ENCODE results near the gene PPP1CA.
A peak's percentile ranks its signal among the peaks of the same experiment; 100 is the strongest.

The PPP1CA gene

DNA sequence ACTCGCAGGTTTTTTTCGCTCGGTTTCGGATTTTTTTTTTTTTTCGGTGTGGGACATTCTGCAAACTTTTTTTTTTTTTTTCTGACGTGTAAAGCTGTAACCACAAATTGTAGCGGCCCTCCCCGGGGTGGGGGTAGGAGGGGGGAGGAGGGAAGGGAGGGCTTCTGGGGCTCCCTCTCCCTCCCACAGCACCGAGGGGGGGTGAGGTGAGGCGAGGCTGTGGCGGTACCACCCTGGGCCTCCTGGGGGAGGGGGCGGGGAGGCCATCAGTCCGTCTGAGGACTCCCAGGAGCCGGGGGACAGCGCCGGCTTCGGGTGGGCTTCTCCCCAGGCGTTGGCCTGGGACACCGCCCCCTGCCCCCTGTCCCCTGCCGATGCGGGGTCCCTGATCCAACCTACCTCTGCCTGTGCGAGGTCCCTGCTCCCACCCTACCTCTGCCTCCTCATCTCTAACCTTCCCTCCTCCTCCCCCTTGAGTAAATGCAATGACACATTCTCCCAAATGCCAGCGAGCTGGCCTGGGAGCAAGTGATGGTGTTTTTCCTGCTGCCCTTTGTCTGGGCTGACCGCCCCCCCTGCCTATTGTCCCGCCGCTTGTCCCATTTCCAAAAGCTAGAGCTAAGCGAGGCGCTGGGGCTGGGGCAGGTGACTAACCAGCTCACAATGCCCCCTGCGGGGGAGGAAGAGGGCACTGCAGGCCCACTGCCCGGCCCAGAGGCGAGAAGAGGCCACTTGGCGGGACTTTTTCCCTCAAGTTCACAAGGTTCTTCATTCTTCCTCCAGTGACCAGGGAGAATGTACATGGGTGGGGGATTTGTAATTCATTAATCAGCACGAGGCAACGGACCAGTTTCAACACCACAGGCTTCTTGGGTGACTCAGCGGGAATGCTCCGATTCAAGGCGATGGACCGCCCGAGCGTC, 27.7 kb downstream of the PPP1CA start:
- H3K4me3 ChIP-seq, result peak overlapping the region; percentile 74
- H3K9ac ChIP-seq, result peak overlapping the region; percentile 73
- peaks cover 42% of the 10 kb centered on the region for H4K20me1 ChIP-seq
- no peaks in the 10 kb centered on the region for H3K9me3 ChIP-seq
- H3K4me1 ChIP-seq, result peaks cover 80% of the 10 kb centered on the region
- H3K36me3 ChIP-seq, result no peaks in the 10 kb centered on the region
- no peak for TF ChIP-seq Cebpa-rat (IDR thresholded peaks at IDR 0.05)
- H3K4me2 ChIP-seq, result peak overlapping the region; percentile 99
- H3K27me3 ChIP-seq, result peaks cover 80% of the 10 kb centered on the region
- no peak overlapping the region for H3K27ac ChIP-seq

DNA sequence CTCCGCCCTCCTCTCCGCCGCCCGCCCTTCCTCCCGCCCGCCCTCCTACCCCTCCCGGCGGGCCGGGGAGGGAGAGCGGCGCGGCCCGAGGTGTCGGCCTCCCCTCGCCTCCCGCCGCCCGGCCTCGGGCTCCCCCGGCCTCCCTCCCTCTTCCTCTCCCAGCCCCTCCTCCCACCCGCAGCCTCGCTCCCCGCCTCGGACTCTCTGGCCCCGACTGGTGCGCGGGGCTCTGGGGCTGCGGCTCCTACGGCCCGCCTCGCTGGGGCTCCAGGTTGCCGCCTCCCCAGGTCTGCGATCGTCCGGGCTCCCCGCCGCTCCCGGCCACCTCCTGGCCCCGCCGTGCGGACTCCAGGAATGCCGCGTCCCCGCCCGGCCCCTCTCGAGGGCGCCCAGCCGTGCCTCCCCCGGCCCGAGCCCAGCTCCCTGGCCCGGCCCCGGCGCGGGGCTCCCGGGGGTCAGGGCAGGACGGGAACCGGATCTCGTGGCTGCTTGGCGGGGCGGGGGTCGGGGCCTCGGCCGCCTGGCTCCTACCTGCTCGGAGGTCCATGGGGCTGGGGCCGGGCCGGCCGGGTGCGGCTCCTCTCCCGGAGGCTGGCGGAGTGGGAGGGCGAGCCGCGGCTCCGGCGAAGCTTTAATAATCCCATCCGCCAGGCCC, 28.5 kb downstream of the PPP1CA start, which contains the start of gene CLCF1:
CLCF1 (minus strand) TSS at position 606 of the 655 bp plus-strand sequence; CDS start at position 547, 59 bp downstream.
- TF ChIP-seq Cebpa-rat (IDR thresholded peaks at IDR 0.05), result no peak
- H3K27me3 ChIP-seq, result peaks cover 83% of the 10 kb centered on the region
- H3K9ac ChIP-seq, result peak within 1 kb of the TSS; percentile 73
- peak within 1 kb of the TSS; percentile 48; the same call in 1 of the 2 replicates for H3K27ac ChIP-seq
- H4K20me1 ChIP-seq, result peaks cover 49% of the 10 kb centered on the region
- H3K4me2 ChIP-seq, result peak within 1 kb of the TSS; percentile 99
- peak within 1 kb of the TSS; percentile 74 for H3K4me3 ChIP-seq
- peaks cover 80% of the 10 kb centered on the region for H3K4me1 ChIP-seq
- no peaks in the 10 kb centered on the region for H3K9me3 ChIP-seq
- H3K36me3 ChIP-seq, result no peaks in the 10 kb centered on the region

DNA sequence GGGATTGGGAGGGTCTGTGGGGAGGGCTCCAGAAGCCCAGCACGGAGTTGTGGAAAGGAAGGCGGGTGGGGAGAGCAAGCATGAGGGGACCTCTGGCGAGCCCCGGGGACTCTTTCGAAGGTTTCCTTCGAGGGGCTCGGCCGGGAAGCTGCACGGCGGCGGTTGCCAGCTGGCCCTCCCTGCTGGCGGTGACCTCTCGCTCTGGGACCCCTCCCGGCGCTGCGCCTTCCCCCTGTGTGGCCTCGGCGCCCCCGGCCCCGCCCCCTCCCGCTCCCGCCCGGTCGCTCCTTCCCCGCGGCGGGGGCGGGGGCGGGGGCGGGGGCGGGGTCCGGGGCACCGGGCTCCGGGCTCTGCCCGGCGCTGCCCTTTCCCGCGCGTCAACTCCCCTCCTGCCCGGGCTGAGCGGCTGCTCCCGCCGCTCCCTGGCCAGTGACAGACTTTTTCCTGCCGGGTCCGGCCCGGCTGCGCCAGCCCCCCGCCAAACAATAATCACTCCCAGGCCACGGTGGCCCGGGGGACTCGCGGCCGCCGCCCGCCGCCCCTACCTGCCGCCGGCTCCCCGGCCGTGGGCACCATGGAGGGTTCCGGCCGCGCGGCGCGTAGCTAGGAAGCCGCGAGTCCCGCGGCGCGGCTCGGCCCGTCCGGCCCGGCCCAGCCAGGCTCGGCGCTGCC, 29.2 kb downstream of the PPP1CA start:
- Histone ChIP-seq H3K4me1 (peaks cover 80% of the 10 kb centered on the region), H3K4me2 (peak overlapping the region; percentile 99), H3K4me3 (peak overlapping the region; percentile 74), H3K36me3 (no peaks in the 10 kb centered on the region), H3K27ac (no peak overlapping the region), H3K9ac (peak overlapping the region; percentile 73), H4K20me1 (peaks cover 54% of the 10 kb centered on the region), H3K9me3 (no peaks in the 10 kb centered on the region), H3K27me3 (peaks cover 82% of the 10 kb centered on the region)
- TF ChIP-seq Cebpa-rat (IDR thresholded peaks at IDR 0.05), result no peak

DNA sequence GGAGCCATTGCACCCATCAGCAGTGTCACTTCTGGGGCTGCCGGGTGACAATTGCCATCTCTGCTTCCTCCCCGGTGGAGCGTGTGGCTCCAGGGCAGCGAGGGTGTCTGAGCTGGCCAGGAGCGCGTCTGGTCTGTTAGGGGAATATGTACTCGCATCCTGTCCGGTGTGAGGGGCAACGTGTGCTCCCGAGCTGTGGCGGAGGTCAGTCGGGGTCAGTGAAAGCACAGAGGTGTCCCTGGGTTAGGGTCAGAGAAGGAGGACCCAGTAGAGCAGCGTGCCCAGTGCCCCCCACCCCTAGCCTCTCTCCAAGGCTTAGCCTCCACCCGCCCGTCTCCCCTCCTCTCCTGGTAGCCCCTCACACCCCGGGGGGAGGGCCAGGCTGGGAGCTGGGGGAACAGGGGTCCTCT, 29.7 kb downstream of the PPP1CA start:
- Histone ChIP-seq H3K4me2 (peak overlapping the region; percentile 99), H3K4me1 (peaks cover 83% of the 10 kb centered on the region), H3K36me3 (no peaks in the 10 kb centered on the region), H3K4me3 (peak overlapping the region; percentile 74), H3K27ac (no peak overlapping the region), H3K9me3 (no peaks in the 10 kb centered on the region), H4K20me1 (peaks cover 58% of the 10 kb centered on the region), H3K27me3 (peaks cover 77% of the 10 kb centered on the region), H3K9ac (peak overlapping the region; percentile 34; the same call in 1 of the 2 replicates)
- TF ChIP-seq Cebpa-rat (IDR thresholded peaks at IDR 0.05), result no peak

DNA sequence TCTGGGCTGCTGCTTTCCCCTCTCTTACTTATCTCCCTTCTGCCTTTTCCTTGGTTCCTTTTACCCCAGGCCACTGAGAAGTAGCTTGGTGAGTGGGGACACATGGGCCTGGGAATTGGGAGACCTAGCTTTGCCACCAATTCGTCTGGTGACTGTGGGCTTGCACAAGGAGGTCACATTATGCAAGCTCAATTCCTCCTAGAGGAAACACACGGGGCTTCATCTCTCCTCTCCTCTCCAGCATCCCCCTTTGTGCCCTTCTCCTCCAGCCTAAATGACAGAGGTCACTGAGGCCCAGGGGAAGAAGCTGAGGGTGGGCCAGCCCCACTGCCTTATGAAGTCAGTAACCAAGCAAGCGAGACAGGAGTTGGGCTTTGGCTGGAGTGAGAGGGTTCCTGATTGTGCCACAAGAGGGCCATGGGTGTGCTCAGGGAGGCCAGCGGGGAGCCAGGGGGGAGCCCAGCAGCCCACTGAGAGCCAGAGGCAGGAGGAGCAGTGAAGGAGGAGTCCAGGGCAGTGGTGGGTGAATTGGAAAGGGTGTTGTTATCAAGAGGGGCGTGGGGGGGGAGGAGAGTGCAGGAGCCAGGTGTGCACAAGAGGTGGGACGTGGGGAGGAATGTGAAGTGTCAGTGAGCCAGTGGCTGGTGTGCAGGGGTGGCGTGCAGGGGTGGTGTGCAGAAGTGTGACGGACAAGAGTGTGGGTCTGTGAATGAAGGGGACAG, 30.3 kb downstream of the PPP1CA start:
- Histone ChIP-seq H3K27me3 (peaks cover 71% of the 10 kb centered on the region), H3K4me2 (peak overlapping the region; percentile 99), H3K9ac (no peak overlapping the region), H3K4me1 (peaks cover 87% of the 10 kb centered on the region), H3K36me3 (no peaks in the 10 kb centered on the region), H3K4me3 (peak overlapping the region; percentile 74; the same call in 1 of the 2 replicates), H3K27ac (no peak overlapping the region), H3K9me3 (no peaks in the 10 kb centered on the region), H4K20me1 (peaks cover 58% of the 10 kb centered on the region)
- no peak for TF ChIP-seq Cebpa-rat (IDR thresholded peaks at IDR 0.05)

DNA sequence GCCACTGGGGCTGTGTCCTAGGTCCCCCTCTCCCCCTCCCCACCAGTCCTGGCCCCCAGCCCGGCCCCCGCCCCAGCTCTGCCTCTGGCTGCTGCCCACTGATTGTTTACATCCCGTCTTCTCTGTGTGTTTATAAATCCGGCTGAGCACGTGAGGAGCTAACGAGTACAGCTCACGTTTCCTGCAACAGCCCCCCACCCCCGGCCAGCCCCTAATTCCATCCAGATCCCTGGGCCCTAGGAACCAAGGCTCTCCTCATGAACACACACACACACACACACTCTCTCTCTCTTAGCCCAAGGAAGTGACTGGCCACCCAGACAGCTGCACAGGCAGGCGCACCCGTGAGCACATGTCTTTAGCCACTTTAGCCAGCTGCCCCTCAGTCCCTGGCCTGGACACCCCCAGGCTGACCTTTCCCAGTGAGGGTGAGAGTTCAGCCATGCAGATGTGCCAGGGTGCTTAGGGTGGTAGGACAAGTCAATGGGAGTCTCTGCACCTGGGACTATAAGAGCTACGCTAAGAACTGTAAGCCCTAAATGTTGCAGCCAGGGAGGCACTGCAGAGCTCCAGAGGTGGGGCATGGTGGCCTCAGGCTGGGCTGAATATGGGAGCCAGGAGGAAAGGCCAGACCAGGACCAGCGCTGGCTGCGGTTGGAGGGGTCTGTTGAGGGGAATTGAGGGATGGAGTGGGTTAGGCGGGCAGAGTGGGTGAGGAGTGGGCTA, 31.1 kb downstream of the PPP1CA start:
- H3K4me2 ChIP-seq, result peak overlapping the region; percentile 99
- H3K36me3 ChIP-seq, result no peaks in the 10 kb centered on the region
- no peak overlapping the region for H3K4me3 ChIP-seq
- no peak overlapping the region for H3K27ac ChIP-seq
- peaks cover 87% of the 10 kb centered on the region for H3K4me1 ChIP-seq
- H3K27me3 ChIP-seq, result peaks cover 63% of the 10 kb centered on the region
- no peak for TF ChIP-seq Cebpa-rat (IDR thresholded peaks at IDR 0.05)
- no peaks in the 10 kb centered on the region for H3K9me3 ChIP-seq
- H4K20me1 ChIP-seq, result peaks cover 58% of the 10 kb centered on the region
- H3K9ac ChIP-seq, result no peak overlapping the region

DNA sequence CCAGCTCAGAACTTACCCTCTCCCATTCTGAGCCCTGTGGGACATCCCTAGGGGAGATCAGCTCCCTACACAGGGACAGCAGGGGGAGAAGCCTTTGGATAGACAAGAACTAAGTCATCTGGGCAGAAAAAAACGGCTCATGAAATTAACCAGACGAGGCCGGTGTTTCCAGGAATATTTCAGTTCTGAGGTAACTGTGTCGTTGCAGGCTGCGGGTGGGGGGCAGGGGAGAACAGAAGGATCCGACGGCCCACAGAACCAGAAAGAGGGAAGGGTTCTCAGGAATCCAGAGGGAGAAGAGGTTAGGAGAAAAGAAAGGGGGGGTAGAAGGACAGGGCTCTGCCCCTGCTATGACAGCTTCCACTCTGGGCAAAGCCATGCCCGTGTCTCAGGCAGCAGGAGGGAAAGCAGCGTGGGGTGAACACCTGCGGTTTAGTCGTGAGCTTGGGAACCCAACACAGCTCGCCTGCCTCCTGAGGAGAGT, 31.8 kb downstream of the PPP1CA start:
- Histone ChIP-seq H3K4me3 (no peak overlapping the region), H3K27ac (no peak overlapping the region), H3K27me3 (peaks cover 56% of the 10 kb centered on the region), H3K36me3 (no peaks in the 10 kb centered on the region), H3K4me1 (peaks cover 91% of the 10 kb centered on the region), H3K4me2 (peak overlapping the region; percentile 81), H3K9me3 (no peaks in the 10 kb centered on the region), H4K20me1 (peaks cover 58% of the 10 kb centered on the region), H3K9ac (no peak overlapping the region)
- no peak for TF ChIP-seq Cebpa-rat (IDR thresholded peaks at IDR 0.05)

DNA sequence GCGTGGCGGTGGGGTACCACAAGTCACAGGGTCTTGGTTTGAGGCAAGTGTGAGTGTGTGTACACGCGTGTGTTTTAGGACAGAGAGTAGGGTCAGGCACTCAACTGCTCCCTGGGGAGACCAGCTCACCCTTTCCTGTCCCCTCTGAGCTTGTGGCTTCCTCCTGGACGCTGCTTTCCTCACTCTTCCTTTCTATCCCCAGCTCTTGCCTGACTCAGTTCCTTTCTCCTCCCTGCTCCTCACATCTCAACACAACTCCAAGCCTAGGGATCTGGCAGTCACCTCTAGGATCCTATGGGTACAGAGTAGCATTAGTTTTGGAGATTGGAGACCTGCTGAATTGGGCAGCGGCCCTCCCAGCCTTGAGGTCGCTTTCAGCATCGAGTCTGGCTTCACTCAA, 32.4 kb downstream of the PPP1CA start:
- Histone ChIP-seq H3K36me3 (no peaks in the 10 kb centered on the region), H3K4me3 (no peak overlapping the region), H3K4me2 (peak overlapping the region; percentile 81), H3K27me3 (peaks cover 50% of the 10 kb centered on the region), H4K20me1 (peaks cover 52% of the 10 kb centered on the region), H3K9ac (no peak overlapping the region), H3K9me3 (no peaks in the 10 kb centered on the region), H3K27ac (no peak overlapping the region), H3K4me1 (peaks cover 91% of the 10 kb centered on the region)
- TF ChIP-seq Cebpa-rat (IDR thresholded peaks at IDR 0.05), result no peak

Data from BLaER1 (cell line).